Superior temporal gyrus (tissue), 1 donor: ENCODE data around the gene R3HDM2.
A peak's percentile ranks its signal among the peaks of the same experiment; 100 is the strongest.
"Not testable (repeated sequence)": the region's sequence is repeated elsewhere in the genome, so short reads cannot be mapped to it uniquely, and the experiment has no call there.

Experiments
- DNase-seq: peaks from one replicate; pipeline ENCODE4 v3.0.0-alpha.2; 2016; ENCODE audit errors: extremely low spot score

The R3HDM2 gene

GRCh38 chr12:57452937-57453509 is 22.2 kb upstream of the R3HDM2 start:
- DNase-seq: peak; percentile 85

GRCh38 chr12:57452181-57452936 is 21.5 kb upstream of the R3HDM2 start:
- DNase-seq: peak; percentile 76

GRCh38 chr12:57451233-57451778 is 20.5 kb upstream of the R3HDM2 start:
- DNase-seq: no peak

GRCh38 chr12:57450057-57450456 is 19.2 kb upstream of the R3HDM2 start:
- DNase-seq: no peak

GRCh38 chr12:57449375-57449774 is 18.5 kb upstream of the R3HDM2 start:
- DNase-seq: no peak

- DNase-seq: no peak
Measured at GRCh38 chr12:57448669-57449068, 17.8 kb upstream of the R3HDM2 start.

- no peak for DNase-seq
Measured at GRCh38 chr12:57446292-57446960, 15.6 kb upstream of the R3HDM2 start.

- DNase-seq: no peak
Measured at GRCh38 chr12:57444744-57445143, 13.9 kb upstream of the R3HDM2 start.

- DNase-seq: not testable (repeated sequence)
Measured at GRCh38 chr12:57444337-57444736, 13.5 kb upstream of the R3HDM2 start.

- DNase-seq: no peak
Measured at GRCh38 chr12:57441846-57442427, 11.1 kb upstream of the R3HDM2 start.

- not testable (repeated sequence) for DNase-seq
Measured at GRCh38 chr12:57441393-57441792, 10.6 kb upstream of the R3HDM2 start.

GRCh38 chr12:57439762-57440266 is 9.0 kb upstream of the R3HDM2 start:
- no peak for DNase-seq

- DNase-seq: no peak
Measured at GRCh38 chr12:57438400-57438799, 7.6 kb upstream of the R3HDM2 start.

GRCh38 chr12:57435293-57435692 is 4.5 kb upstream of the R3HDM2 start:
- DNase-seq: no peak

GRCh38 chr12:57434517-57435223 is 3.8 kb upstream of the R3HDM2 start, which contains the start of gene INHBC:
INHBC (plus strand) TSS chr12:57434784; CDS start chr12:57434887, 103 bp downstream.
- DNase-seq: no peak

GRCh38 chr12:57433370-57433769 is 2.5 kb upstream of the R3HDM2 start:
- no peak for DNase-seq

- no peak for DNase-seq
Measured at GRCh38 chr12:57431654-57432188, 878 bp upstream of the R3HDM2 start.

GRCh38 chr12:57430112-57430930 is 522 bp downstream of the R3HDM2 start:
- peak; percentile 40 for DNase-seq

GRCh38 chr12:57429473-57430111 is 1.3 kb downstream of the R3HDM2 start:
- DNase-seq: no peak

- DNase-seq: no peak
Measured at GRCh38 chr12:57428965-57429364, 1.9 kb downstream of the R3HDM2 start.
